PC-3 (cell line): ENCODE measurements around the gene VAT1L. TPM values are rescaled to one million over a fixed set of nuclear protein-coding genes. Genes with fewer than 3 reads are reported as not detected.

Experiments used
- ATAC-seq: fragments of 200-7000 bp; cut with Tn5 transposase; 2 replicates; pipeline ENCODE4 v1.9.1; 2020; ENCODE audit warnings: mild to moderate bottlenecking, moderate library complexity
- BruUV-seq: library from RNA; stranded (reverse); fragments of 400-500 nt; replicated peaks from 2 replicates; lab custom pipeline; 2021; lab: Mats Ljungman, UMichigan
- CTCF ChIA-PET: fragments of 300-600 bp; sonication (Branson Sonifier 250); formaldehyde crosslinking; loops from one replicate; lab custom pipeline; 2022; ENCODE audit warnings: antibody characterized with exemption; lab: Charles Lee
- POLR2A ChIA-PET: fragments of 300-600 bp; sonication (Branson Sonifier 250); formaldehyde crosslinking; loops from one replicate; lab custom pipeline; 2022; ENCODE audit warnings: antibody characterized with exemption; ENCODE audit not compliant: unreplicated experiment; lab: Charles Lee
- DNase-seq: peaks from one replicate; pipeline ENCODE4 v3.0.0-alpha.2; 2015
- H2AFZ ChIP-seq: fragments of 300-600 bp; sonication (generic); 2 replicates; pipeline ENCODE4 v1.6.0; 2016; ENCODE audit warnings: antibody characterized with exemption, low read length
- H3F3A ChIP-seq: fragments of 300-600 bp; sonication (generic); one replicate; pipeline ENCODE4 v1.6.0; 2017; ENCODE audit warnings: antibody characterized with exemption, low read length, control low read depth, mild to moderate bottlenecking; ENCODE audit not compliant: unreplicated experiment
- H3K27ac ChIP-seq: fragments of 300-600 bp; sonication (generic); 2 replicates; pipeline ENCODE4 v1.5.1; 2016; ENCODE audit warnings: mild to moderate bottlenecking, low read length
- H3K27me3 ChIP-seq: fragments of 300-600 bp; sonication (generic); 2 replicates; pipeline ENCODE4 v1.6.1; 2016; ENCODE audit warnings: low read length, mixed read lengths
- H3K36me3 ChIP-seq: fragments of 300-600 bp; sonication (generic); 2 replicates; pipeline ENCODE4 v1.6.1; 2016; ENCODE audit warnings: low read depth, mixed run types, low read length, mixed read lengths
- H3K4me1 ChIP-seq: fragments of 300-600 bp; sonication (generic); 2 replicates; pipeline ENCODE4 v1.5.1; 2016; ENCODE audit warnings: low read length; ENCODE audit not compliant: insufficient read depth
- H3K4me2 ChIP-seq: fragments of 300-600 bp; sonication (generic); 2 replicates; pipeline ENCODE4 v1.6.0; 2016; ENCODE audit warnings: low read length
- H3K4me3 ChIP-seq: fragments of 300-600 bp; sonication (generic); 2 replicates; pipeline ENCODE4 v1.5.1; 2016; ENCODE audit warnings: mild to moderate bottlenecking, low read length, mixed read lengths
- H3K79me2 ChIP-seq: fragments of 300-600 bp; sonication (generic); 2 replicates; pipeline ENCODE4 v1.6.1; 2017; ENCODE audit warnings: low read length, mixed read lengths
- H3K9ac ChIP-seq: fragments of 300-600 bp; sonication (generic); 2 replicates; pipeline ENCODE4 v1.6.0; 2016; ENCODE audit warnings: mild to moderate bottlenecking, low read length
- H3K9me2 ChIP-seq: fragments of 300-600 bp; sonication (generic); replicated peaks from 2 replicates; pipeline ENCODE4 v1.6.1; 2016; ENCODE audit warnings: mixed run types, low read length, mixed read lengths
- H3K9me3 ChIP-seq: fragments of 300-600 bp; sonication (generic); 2 replicates; pipeline ENCODE4 v1.6.1; 2016; ENCODE audit warnings: low read length, mixed read lengths
- H4K20me1 ChIP-seq: fragments of 300-600 bp; sonication (generic); 2 replicates; pipeline ENCODE4 v1.6.1; 2016; ENCODE audit warnings: low read length, mixed read lengths
- CTCF ChIP-seq: fragments of 300-600 bp; sonication (generic); conservative IDR thresholded peaks from 2 replicates; pipeline ENCODE4 v1.5.1; 2017; ENCODE audit warnings: antibody characterized with exemption, low read depth, mild to moderate bottlenecking, low read length
- EZH2 ChIP-seq: fragments of 300-600 bp; sonication (generic); IDR thresholded peaks from one replicate; pipeline ENCODE4 v1.6.1; 2017; ENCODE audit warnings: antibody characterized with exemption, mild to moderate bottlenecking, low read length; ENCODE audit not compliant: unreplicated experiment
- EZH2phosphoT487 ChIP-seq: fragments of 300-600 bp; sonication (generic); IDR thresholded peaks from 2 replicates; pipeline ENCODE4 v1.6.1; 2018; ENCODE audit warnings: mild to moderate bottlenecking, antibody characterized with exemption, low read length, borderline replicate concordance
- intact Hi-C: fragments of 100-400 bp; cut with micrococcal nuclease; formaldehyde crosslinking; loops from 2 replicates; pipeline ENCODE4 v1.9.0; 2023
- total RNA-seq: library from RNA; depleted of rRNA; stranded (reverse); fragments of >200 nt; gene quantifications from 2 replicates; pipeline ENCODE4 v1.2.3, GENCODE V29; 2014

The VAT1L gene
- total RNA-seq, 1 experiment from 2014 or later = 0.47 TPM

GRCh38 chr16:77877712-77878347, 89.5 kb downstream of the VAT1L start:
- Histone ChIP-seq H3K9ac (no peak overlapping the region), H3K4me3 (no peak overlapping the region), H3K4me1 (no peaks in the 10 kb centered on the region), H4K20me1 (no peaks in the 10 kb centered on the region), H2AFZ (no peak overlapping the region), H3K27me3 (no peaks in the 10 kb centered on the region), H3K9me2 (no peaks in the 10 kb centered on the region), H3K79me2 (no peaks in the 10 kb centered on the region), H3K27ac (no peak overlapping the region), H3K9me3 (no peaks in the 10 kb centered on the region), H3F3A (no peaks in the 10 kb centered on the region), H3K4me2 (no peak overlapping the region), H3K36me3 (no peaks in the 10 kb centered on the region)
- intact Hi-C loops = no loop called here
- ChIA-PET CTCF (no interaction called here), POLR2A (no interaction called here)
- TF ChIP-seq EZH2phosphoT487 (no peak), EZH2 (no peak), CTCF (no peak)
- DNase-seq (peak; percentile 30), ATAC-seq (no peak)
- BruUV-seq = no TSS peak

- no peaks in the 10 kb centered on the region for H3F3A ChIP-seq
- H2AFZ ChIP-seq = no peak overlapping the region
- H3K4me2 ChIP-seq = no peak overlapping the region
- ChIA-PET CTCF (no interaction called here), POLR2A (no interaction called here)
- no peaks in the 10 kb centered on the region for H3K27me3 ChIP-seq
- intact Hi-C loops = no loop called here
- no peak overlapping the region for H3K9ac ChIP-seq
- no peaks in the 10 kb centered on the region for H3K9me3 ChIP-seq
- H3K9me2 ChIP-seq = no peaks in the 10 kb centered on the region
- no TSS peak for BruUV-seq
- TF ChIP-seq EZH2 (no peak), EZH2phosphoT487 (no peak), CTCF (no peak)
- H3K4me1 ChIP-seq = no peaks in the 10 kb centered on the region
- H3K4me3 ChIP-seq = no peak overlapping the region
- H3K27ac ChIP-seq = no peak overlapping the region
- DNase-seq (no peak), ATAC-seq (no peak)
- no peaks in the 10 kb centered on the region for H4K20me1 ChIP-seq
- no peaks in the 10 kb centered on the region for H3K36me3 ChIP-seq
- no peaks in the 10 kb centered on the region for H3K79me2 ChIP-seq
Observed at GRCh38 chr16:77881355-77882030, 93.1 kb downstream of the VAT1L start.

- CTCF ChIA-PET = no interaction called here
- BruUV-seq = no TSS peak
- H3K36me3 ChIP-seq = no peaks in the 10 kb centered on the region
- no peak overlapping the region for H3K27ac ChIP-seq
- no peak overlapping the region for H3K4me2 ChIP-seq
- ATAC-seq (no peak), DNase-seq (no peak)
- H3K9me2 ChIP-seq = no peaks in the 10 kb centered on the region
- intact Hi-C loops = no loop called here
- H3K79me2 ChIP-seq = no peaks in the 10 kb centered on the region
- POLR2A ChIA-PET = no interaction called here
- no peak for TF ChIP-seq CTCF
- TF ChIP-seq EZH2phosphoT487 = no peak
- no peak for TF ChIP-seq EZH2
- no peaks in the 10 kb centered on the region for H3K9me3 ChIP-seq
- no peaks in the 10 kb centered on the region for H3K27me3 ChIP-seq
- no peak overlapping the region for H3K4me3 ChIP-seq
- H4K20me1 ChIP-seq = no peaks in the 10 kb centered on the region
- no peak overlapping the region for H2AFZ ChIP-seq
- no peaks in the 10 kb centered on the region for H3K4me1 ChIP-seq
- H3K9ac ChIP-seq = no peak overlapping the region
- no peaks in the 10 kb centered on the region for H3F3A ChIP-seq
Observed at GRCh38 chr16:77882358-77882757, 94.0 kb downstream of the VAT1L start.
